ENCODE measurements around the gene NIPAL4. TPM values are rescaled to one million over a fixed set of nuclear protein-coding genes. Genes with fewer than 3 reads are reported as not detected.

The NIPAL4 gene
- total and polyA plus RNA-seq, 2 donors (not counting 3 experiments of a cell fraction or from before 2014, with no cell fraction given), result not detected

GRCh38 chr5:157431544-157432200, 28.3 kb upstream of the NIPAL4 start:
- Histone ChIP-seq H2AFZ (ENCODE audit: low read depth, low read length) (no peak overlapping the region), H3K36me3 (ENCODE audit: control insufficient read depth in 2 of 2, extremely low read depth in 1 of 2, insufficient read depth in 2 of 2, low read length in 2 of 2) (no peaks in the 10 kb centered on the region), H3K4me3 (replicated peaks in 1 of 3; ENCODE audit: insufficient read depth in 1 of 3, low read depth in 1 of 3, low read length in 3 of 3) (no peak overlapping the region), H3K27me3 (ENCODE audit: control insufficient read depth in 2 of 2, insufficient read depth in 2 of 2, low read length in 2 of 2) (no peaks in the 10 kb centered on the region), H4K20me1 (replicated peaks; ENCODE audit: control insufficient read depth, extremely low read depth, insufficient read depth, low read length) (no peaks in the 10 kb centered on the region), H3K9me1 (replicated peaks; ENCODE audit: control insufficient read depth, extremely low read depth, insufficient read depth, low read length) (no peaks in the 10 kb centered on the region), H3K27ac (ENCODE audit: insufficient read depth, low read depth, low read length) (no peak overlapping the region), H3K4me2 (ENCODE audit: insufficient read depth, low read length) (no peak overlapping the region), H3K9ac (replicated peaks; ENCODE audit: extremely low read depth, insufficient read depth, low read length) (no peak overlapping the region), H3K4me1 (ENCODE audit: control insufficient read depth, extremely low read depth, insufficient read depth, low read length) (no peaks in the 10 kb centered on the region), H3K79me2 (ENCODE audit: control insufficient read depth, insufficient read depth, low read length) (no peaks in the 10 kb centered on the region), H3K9me3 (replicated peaks; ENCODE audit: control insufficient read depth, insufficient read depth, low read length) (no peaks in the 10 kb centered on the region)
- no peak for TF ChIP-seq MYC (IDR thresholded peaks at IDR 0.05; ENCODE audit: low read depth, low read length)
- TF ChIP-seq, protein P1, sequence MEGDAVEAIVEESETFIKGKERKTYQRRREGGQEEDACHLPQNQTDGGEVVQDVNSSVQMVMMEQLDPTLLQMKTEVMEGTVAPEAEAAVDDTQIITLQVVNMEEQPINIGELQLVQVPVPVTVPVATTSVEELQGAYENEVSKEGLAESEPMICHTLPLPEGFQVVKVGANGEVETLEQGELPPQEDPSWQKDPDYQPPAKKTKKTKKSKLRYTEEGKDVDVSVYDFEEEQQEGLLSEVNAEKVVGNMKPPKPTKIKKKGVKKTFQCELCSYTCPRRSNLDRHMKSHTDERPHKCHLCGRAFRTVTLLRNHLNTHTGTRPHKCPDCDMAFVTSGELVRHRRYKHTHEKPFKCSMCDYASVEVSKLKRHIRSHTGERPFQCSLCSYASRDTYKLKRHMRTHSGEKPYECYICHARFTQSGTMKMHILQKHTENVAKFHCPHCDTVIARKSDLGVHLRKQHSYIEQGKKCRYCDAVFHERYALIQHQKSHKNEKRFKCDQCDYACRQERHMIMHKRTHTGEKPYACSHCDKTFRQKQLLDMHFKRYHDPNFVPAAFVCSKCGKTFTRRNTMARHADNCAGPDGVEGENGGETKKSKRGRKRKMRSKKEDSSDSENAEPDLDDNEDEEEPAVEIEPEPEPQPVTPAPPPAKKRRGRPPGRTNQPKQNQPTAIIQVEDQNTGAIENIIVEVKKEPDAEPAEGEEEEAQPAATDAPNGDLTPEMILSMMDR (IDR thresholded peaks at IDR 0.05; ENCODE audit: extremely low read depth in 1 of 2, insufficient read depth in 1 of 2, low read depth in 1 of 2, low read length in 2 of 2), result peak; percentile 16 to 20
- peak; percentile 78 for FAIRE-seq
- dilution Hi-C loops (cut with MboI; ENCODE audit: extremely low pct_ligation_motif_present, low sequenced_read_pairs), result no loop called here
- CTCF ChIA-PET, result interaction anchor here (0.6 to 3.8 kb wide), 22 partner anchors 9 to 312 kb away, joined by 3 to 69 read pairs (median 4); partner anchors contain the start of gene LSM11
- intact Hi-C loops (cut with micrococcal nuclease), result loop anchor here (1.0 to 5.0 kb wide), 4 partner anchors 45 to 312 kb away; partner anchors contain the start of gene LSM11
- no TSS peak for BruUV-seq (replicated peaks)
- POLR2A ChIA-PET, result no interaction called here
- DNase-seq (ENCODE audit: low read depth, low spot score), result peak; percentile 64

DNA sequence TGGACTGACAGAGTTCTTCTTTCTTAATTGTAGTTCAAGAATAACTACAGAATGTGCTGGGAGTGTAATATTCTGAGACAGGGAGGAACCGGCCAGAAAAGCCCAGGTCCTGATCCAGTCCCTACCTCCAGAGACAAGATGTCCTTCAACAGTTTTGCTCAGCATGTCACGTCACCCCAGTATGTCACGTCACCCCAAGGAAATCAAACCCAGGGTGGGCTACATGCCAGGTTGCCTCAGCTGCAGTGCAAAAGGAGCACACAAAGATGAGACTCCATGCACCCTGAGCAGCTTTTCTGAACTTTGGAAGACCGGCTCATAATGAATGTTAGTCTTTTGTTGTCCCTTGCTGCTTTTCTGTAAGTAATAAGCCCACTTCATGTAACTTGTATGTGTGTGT, 25.9 kb upstream of the NIPAL4 start:
- H4K20me1 ChIP-seq (replicated peaks; ENCODE audit: control insufficient read depth, extremely low read depth, insufficient read depth, low read length), result no peaks in the 10 kb centered on the region
- no peak overlapping the region for H3K4me3 ChIP-seq (replicated peaks in 1 of 3; ENCODE audit: insufficient read depth in 1 of 3, low read depth in 1 of 3, low read length in 3 of 3)
- no peak for TF ChIP-seq FOS (IDR thresholded peaks at IDR 0.05; ENCODE audit: borderline replicate concordance, insufficient read depth, low read length)
- TF ChIP-seq, protein P2, sequence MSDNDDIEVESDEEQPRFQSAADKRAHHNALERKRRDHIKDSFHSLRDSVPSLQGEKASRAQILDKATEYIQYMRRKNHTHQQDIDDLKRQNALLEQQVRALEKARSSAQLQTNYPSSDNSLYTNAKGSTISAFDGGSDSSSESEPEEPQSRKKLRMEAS (IDR thresholded peaks at IDR 0.05; ENCODE audit: insufficient read depth, insufficient read length), result no peak
- no peak for TF ChIP-seq POLR2AphosphoS5 (IDR thresholded peaks at IDR 0.05; ENCODE audit: insufficient read depth, low read depth, low read length)
- no peak for TF ChIP-seq EZH2 (IDR thresholded peaks at IDR 0.05; ENCODE audit: borderline replicate concordance, low read depth, low read length, severe bottlenecking)
- TF ChIP-seq MYC (IDR thresholded peaks at IDR 0.05; ENCODE audit: low read depth, low read length), result no peak
- no peak for TF ChIP-seq GATA2 (IDR thresholded peaks at IDR 0.05; ENCODE audit: insufficient read depth, insufficient read length, low read depth, low read length)
- TF ChIP-seq POLR2A (IDR thresholded peaks at IDR 0.05; ENCODE audit: low read depth, low read length), result no peak
- FAIRE-seq (no peak), DNase-seq (ENCODE audit: low read depth, low spot score) (no peak)
- no TSS peak for BruUV-seq (replicated peaks)
- no peaks in the 10 kb centered on the region for H3K9me3 ChIP-seq (replicated peaks; ENCODE audit: control insufficient read depth, insufficient read depth, low read length)
- POLR2A ChIA-PET, result no interaction called here
- no peaks in the 10 kb centered on the region for H3K27me3 ChIP-seq (ENCODE audit: control insufficient read depth in 2 of 2, insufficient read depth in 2 of 2, low read length in 2 of 2)
- no peak overlapping the region for H3K27ac ChIP-seq (ENCODE audit: insufficient read depth, low read depth, low read length)
- no peaks in the 10 kb centered on the region for H3K4me1 ChIP-seq (ENCODE audit: control insufficient read depth, extremely low read depth, insufficient read depth, low read length)
- no peak overlapping the region for H3K4me2 ChIP-seq (ENCODE audit: insufficient read depth, low read length)
- no peak overlapping the region for H2AFZ ChIP-seq (ENCODE audit: low read depth, low read length)
- intact Hi-C loops (cut with micrococcal nuclease) (loop anchor here (5.0 kb wide), 1 partner anchor 67 kb away; no protein-coding TSS in a partner anchor), dilution Hi-C loops (cut with MboI; ENCODE audit: extremely low pct_ligation_motif_present, low sequenced_read_pairs) (no loop called here)
- H3K9ac ChIP-seq (replicated peaks; ENCODE audit: extremely low read depth, insufficient read depth, low read length), result no peak overlapping the region
- no peaks in the 10 kb centered on the region for H3K36me3 ChIP-seq (ENCODE audit: control insufficient read depth in 2 of 2, extremely low read depth in 1 of 2, insufficient read depth in 2 of 2, low read length in 2 of 2)
- H3K79me2 ChIP-seq (ENCODE audit: control insufficient read depth, insufficient read depth, low read length), result no peaks in the 10 kb centered on the region
- no peaks in the 10 kb centered on the region for H3K9me1 ChIP-seq (replicated peaks; ENCODE audit: control insufficient read depth, extremely low read depth, insufficient read depth, low read length)
- CTCF ChIA-PET, result interaction anchor here (1.1 to 3.5 kb wide), 3 partner anchors 11 to 106 kb away, joined by 3 to 22 read pairs (median 7); no protein-coding TSS in a partner anchor

All from endothelial cell of umbilical vein (primary cell).